Measurements from ENCODE around the gene TACR1.
"Not testable (repeated sequence)": the region's sequence is repeated elsewhere in the genome, so short reads cannot be mapped to it uniquely, and the experiment has no call there.

Gene TACR1, protein sequence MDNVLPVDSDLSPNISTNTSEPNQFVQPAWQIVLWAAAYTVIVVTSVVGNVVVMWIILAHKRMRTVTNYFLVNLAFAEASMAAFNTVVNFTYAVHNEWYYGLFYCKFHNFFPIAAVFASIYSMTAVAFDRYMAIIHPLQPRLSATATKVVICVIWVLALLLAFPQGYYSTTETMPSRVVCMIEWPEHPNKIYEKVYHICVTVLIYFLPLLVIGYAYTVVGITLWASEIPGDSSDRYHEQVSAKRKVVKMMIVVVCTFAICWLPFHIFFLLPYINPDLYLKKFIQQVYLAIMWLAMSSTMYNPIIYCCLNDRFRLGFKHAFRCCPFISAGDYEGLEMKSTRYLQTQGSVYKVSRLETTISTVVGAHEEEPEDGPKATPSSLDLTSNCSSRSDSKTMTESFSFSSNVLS

DNA sequence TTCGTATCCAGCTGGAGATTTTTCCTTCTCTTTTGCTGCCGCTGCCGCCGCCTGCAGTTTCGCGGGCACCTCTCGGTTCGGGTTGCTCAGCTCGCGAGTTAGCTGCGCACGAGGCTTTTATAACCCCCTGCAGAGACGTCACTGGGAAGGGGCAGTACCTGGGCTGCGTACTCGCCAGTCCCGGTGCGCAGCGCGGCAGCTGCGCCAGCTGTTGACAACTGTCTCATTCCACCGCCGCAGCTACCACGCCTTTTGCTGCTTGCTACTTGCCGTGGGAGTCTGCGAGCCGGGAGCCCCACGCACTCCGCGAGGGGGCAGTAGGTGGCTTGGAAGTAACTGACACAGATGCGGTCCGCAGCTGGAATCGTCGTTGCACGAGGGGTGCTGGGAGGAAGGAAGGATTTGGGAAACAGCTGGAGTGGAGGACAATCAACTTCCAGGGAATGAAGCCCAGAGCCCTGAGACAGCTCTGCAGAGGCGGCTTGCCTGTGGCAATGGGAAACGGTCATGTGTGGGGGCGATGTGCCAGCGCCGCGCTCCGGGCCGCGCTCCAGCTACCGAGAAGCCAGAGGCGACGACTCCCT is at the start of gene TACR1:
TACR1 (minus strand) TSS at position 93 of the 584 bp plus-strand sequence. CDS start 586 bp downstream, outside the sequence.
- ChIA-PET CTCF (interaction anchor here (0.7 to 2.6 kb wide), 43 partner anchors 8 to 441 kb away, joined by 3 to 22 read pairs (median 4); no protein-coding TSS in a partner anchor), POLR2A (interaction anchor here (0.6 to 1.3 kb wide), 2 partner anchors 233 to 517 kb away, joined by 3 read pairs; no protein-coding TSS in a partner anchor)
- TF ChIP-seq, protein P1, sequence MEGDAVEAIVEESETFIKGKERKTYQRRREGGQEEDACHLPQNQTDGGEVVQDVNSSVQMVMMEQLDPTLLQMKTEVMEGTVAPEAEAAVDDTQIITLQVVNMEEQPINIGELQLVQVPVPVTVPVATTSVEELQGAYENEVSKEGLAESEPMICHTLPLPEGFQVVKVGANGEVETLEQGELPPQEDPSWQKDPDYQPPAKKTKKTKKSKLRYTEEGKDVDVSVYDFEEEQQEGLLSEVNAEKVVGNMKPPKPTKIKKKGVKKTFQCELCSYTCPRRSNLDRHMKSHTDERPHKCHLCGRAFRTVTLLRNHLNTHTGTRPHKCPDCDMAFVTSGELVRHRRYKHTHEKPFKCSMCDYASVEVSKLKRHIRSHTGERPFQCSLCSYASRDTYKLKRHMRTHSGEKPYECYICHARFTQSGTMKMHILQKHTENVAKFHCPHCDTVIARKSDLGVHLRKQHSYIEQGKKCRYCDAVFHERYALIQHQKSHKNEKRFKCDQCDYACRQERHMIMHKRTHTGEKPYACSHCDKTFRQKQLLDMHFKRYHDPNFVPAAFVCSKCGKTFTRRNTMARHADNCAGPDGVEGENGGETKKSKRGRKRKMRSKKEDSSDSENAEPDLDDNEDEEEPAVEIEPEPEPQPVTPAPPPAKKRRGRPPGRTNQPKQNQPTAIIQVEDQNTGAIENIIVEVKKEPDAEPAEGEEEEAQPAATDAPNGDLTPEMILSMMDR (IDR thresholded peaks at IDR 0.05; ENCODE audit: control extremely low read depth, extremely low read depth, low read depth, missing control alignments): peak; percentile 76
- DNase-seq (ENCODE audit: extremely low spot score): peak; percentile 64

DNA sequence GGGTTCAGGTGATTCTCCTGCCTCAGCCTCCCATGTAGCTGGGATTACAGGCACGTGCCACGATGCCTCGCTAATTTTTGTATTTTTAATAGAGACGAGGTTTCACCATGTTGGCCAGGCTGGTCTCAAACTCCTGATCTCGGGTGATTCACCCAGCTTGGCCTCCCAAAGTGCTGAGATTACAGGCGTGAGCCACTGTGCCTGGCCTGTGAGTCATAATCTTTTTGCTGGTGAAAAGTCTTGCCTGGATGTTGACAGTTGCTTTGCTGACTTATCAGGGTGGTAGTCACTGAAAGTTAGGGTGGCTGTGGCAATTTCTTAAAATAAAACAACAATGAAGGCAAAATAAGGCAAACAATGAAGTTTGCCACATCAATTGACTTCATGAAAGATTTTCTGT is 49.3 kb upstream of the TACR1 start:
- DNase-seq (ENCODE audit: extremely low spot score); CTCF ChIA-PET; POLR2A ChIA-PET: not testable (repeated sequence)

DNA sequence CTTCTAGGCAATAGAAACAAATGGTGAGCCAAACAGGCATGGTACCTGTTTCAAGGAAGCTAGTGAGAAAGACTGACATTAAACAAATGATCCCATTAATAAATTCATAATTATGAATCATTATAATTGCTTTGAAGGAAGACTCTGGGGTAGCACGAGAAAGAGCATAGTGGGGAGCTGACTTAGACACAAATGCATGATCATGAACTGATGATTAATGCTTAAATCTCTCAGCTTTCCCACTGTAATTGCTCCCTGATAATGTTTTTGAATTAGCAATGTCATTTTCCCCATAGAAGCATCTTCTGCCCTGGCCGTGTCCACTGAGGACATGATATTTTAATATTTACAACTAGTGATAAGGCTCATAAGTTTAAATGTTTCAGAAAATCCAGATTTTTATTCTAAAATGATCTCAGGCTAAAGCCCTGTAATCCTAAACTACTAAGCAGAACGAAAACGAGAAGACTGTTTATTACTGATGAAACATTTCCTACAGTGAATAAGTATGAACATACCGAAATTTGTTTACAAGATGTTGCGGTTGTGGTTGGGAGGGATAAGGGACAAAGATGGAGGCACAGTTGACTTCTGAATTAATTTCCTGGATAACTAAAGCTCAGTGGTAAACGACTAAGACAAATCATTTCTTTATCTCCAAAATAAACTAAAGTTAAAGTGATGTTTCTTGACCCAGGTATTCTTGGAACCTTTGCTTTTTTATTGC is 47.3 kb upstream of the TACR1 start:
- TF ChIP-seq, protein P1 (IDR thresholded peaks at IDR 0.05; ENCODE audit: control extremely low read depth, extremely low read depth, low read depth, missing control alignments): no peak
- DNase-seq (ENCODE audit: extremely low spot score): no peak
- CTCF ChIA-PET: no interaction called here
- POLR2A ChIA-PET: interaction anchor here (0.7 kb wide), 1 partner anchor 367 kb away, joined by 3 read pairs; no protein-coding TSS in a partner anchor

DNA sequence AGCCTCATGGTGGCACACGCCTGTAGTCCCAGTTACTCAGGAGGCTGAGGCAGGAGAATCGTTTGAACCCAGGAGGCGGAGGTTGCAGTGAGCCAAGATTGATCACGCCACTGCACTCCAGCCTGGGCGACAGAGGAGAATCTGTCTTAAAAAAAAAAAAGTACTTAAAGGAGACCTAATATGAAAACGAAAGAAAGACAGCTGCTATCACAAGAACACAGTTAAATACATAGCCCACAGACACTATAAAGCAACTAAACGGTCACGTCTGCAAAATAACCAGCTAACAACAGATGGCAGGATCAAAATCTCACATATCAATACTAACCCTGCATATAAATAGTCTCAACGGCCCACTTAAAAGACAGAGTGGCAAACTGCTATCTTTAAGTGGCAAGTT is 43.9 kb upstream of the TACR1 start:
- DNase-seq (ENCODE audit: extremely low spot score): no peak
- TF ChIP-seq, protein P1 (IDR thresholded peaks at IDR 0.05; ENCODE audit: control extremely low read depth, extremely low read depth, low read depth, missing control alignments): no peak
- ChIA-PET CTCF (interaction anchor here (1.1 to 1.5 kb wide), 2 partner anchors 224 to 325 kb away, joined by 3 to 4 read pairs; no protein-coding TSS in a partner anchor), POLR2A (no interaction called here)

DNA sequence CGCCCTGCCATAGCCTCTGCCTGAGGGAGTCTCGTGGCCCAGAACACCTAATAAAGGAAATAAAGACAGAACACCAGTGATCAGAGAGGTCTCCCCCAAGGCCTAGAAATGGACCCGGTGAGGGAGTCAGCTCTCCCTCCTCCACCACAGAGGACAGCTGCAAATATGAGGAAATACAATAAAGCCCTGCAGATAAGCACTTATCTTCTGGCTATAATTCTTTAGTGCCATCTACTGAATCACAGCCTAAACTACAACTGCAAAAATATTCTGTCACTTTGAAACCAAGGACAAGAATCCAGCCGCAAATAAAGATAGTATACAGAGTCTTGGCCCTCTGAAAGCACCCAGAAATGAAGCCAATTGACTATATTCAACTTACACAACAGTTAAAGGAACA is 42.4 kb upstream of the TACR1 start:
- TF ChIP-seq, protein P1 (IDR thresholded peaks at IDR 0.05; ENCODE audit: control extremely low read depth, extremely low read depth, low read depth, missing control alignments): peak; percentile 28
- CTCF ChIA-PET: interaction anchor here (0.7 to 2.0 kb wide), 7 partner anchors 10 to 323 kb away, joined by 3 to 7 read pairs (median 4); no protein-coding TSS in a partner anchor
- DNase-seq (ENCODE audit: extremely low spot score): no peak
- POLR2A ChIA-PET: no interaction called here

DNA sequence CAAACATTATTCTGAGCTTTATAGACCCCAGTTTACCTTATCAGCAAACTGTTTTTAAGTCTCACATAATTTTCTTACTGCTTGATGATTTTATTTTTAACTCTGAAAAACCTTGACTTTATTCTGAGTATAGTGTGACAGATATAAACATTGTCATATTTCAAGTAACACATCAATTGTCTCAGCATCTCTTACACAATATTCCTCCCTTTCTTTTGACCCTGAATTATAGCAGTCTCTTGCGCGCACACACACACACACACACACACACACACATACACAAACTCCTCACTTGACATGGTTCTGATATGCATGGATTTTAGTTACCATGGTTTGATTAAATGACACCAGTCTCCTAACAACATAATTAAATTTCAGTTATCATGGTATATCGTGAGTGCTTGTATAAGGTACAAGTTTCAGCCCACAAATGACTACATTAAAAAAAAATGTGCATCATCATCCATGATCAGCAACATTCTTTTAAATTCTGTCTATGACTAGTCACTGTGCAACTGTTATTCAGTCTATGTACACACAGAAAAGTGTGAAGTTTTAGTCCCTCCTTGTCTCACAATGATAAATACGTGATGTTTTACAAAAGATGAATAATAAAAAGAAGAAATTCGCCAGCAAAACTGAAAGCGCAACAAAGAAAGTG is 39.5 kb upstream of the TACR1 start:
- CTCF ChIA-PET: interaction anchor here (1.3 to 1.7 kb wide), 2 partner anchors 11 to 59 kb away, joined by 3 to 4 read pairs; no protein-coding TSS in a partner anchor
- no peak for DNase-seq (ENCODE audit: extremely low spot score)
- TF ChIP-seq, protein P1 (IDR thresholded peaks at IDR 0.05; ENCODE audit: control extremely low read depth, extremely low read depth, low read depth, missing control alignments): no peak
- POLR2A ChIA-PET: no interaction called here

Data from GM10248 (cell line).